Retinal pigment epithelial cell (primary cell): ENCODE measurements around the gene ALAS1.
"Not testable (repeated sequence)": the region's sequence is repeated elsewhere in the genome, so short reads cannot be mapped to it uniquely, and the experiment has no call there.

Experiments used
- DNase-seq: peaks from one replicate; pipeline ENCODE4 v3.0.0-alpha.2; 2010; ENCODE audit warnings: low read depth
- H3K4me3 ChIP-seq: 2 replicates; pipeline ENCODE4 v1.5.1; 2011; ENCODE audit warnings: mild to moderate bottlenecking, low read length, control low read depth, moderate library complexity
- CTCF ChIP-seq: conservative IDR thresholded peaks from 2 replicates; pipeline ENCODE4 v1.5.1; 2011; ENCODE audit warnings: low read depth, low read length, control low read depth, inconsistent platforms

Gene ALAS1

GRCh38 chr3:52154135-52155094 lies 43.5 kb upstream of the ALAS1 start, which contains the start of gene POC1A:
Gene POC1A (minus strand): TSS chr3:52154423. CDS start chr3:52154372, 51 bp downstream.
- TF ChIP-seq CTCF: no peak
- peak; percentile 89 for DNase-seq
- H3K4me3 ChIP-seq: peak within 1 kb of the TSS; percentile 83

- H3K4me3 ChIP-seq: no peak overlapping the region
- TF ChIP-seq CTCF: no peak
- DNase-seq: no peak
These were observed 42.0 kb upstream of the ALAS1 start for GRCh38 chr3:52155912-52156311.

GRCh38 chr3:52159503-52159902 lies 38.5 kb upstream of the ALAS1 start:
- TF ChIP-seq CTCF: no peak
- no peak for DNase-seq
- no peak overlapping the region for H3K4me3 ChIP-seq

GRCh38 chr3:52162250-52162872 lies 35.6 kb upstream of the ALAS1 start:
- DNase-seq: no peak
- no peak overlapping the region for H3K4me3 ChIP-seq
- TF ChIP-seq CTCF: no peak

- DNase-seq: no peak
- no peak overlapping the region for H3K4me3 ChIP-seq
- TF ChIP-seq CTCF: no peak
These were observed 30.7 kb upstream of the ALAS1 start for GRCh38 chr3:52167240-52167639.

GRCh38 chr3:52170217-52170616 lies 27.7 kb upstream of the ALAS1 start:
- DNase-seq, H3K4me3 ChIP-seq: not testable (repeated sequence)

- peak; percentile 6 for TF ChIP-seq CTCF
- H3K4me3 ChIP-seq: no peak overlapping the region
- DNase-seq: peak; percentile 23
These were observed 26.3 kb upstream of the ALAS1 start for GRCh38 chr3:52171514-52172261.
